ENCODE results near the gene KYAT1.

KYAT1 gene
- total RNA-seq = 0 to 1.9 (median 0.13) reads per million in 17 experiments

DNA sequence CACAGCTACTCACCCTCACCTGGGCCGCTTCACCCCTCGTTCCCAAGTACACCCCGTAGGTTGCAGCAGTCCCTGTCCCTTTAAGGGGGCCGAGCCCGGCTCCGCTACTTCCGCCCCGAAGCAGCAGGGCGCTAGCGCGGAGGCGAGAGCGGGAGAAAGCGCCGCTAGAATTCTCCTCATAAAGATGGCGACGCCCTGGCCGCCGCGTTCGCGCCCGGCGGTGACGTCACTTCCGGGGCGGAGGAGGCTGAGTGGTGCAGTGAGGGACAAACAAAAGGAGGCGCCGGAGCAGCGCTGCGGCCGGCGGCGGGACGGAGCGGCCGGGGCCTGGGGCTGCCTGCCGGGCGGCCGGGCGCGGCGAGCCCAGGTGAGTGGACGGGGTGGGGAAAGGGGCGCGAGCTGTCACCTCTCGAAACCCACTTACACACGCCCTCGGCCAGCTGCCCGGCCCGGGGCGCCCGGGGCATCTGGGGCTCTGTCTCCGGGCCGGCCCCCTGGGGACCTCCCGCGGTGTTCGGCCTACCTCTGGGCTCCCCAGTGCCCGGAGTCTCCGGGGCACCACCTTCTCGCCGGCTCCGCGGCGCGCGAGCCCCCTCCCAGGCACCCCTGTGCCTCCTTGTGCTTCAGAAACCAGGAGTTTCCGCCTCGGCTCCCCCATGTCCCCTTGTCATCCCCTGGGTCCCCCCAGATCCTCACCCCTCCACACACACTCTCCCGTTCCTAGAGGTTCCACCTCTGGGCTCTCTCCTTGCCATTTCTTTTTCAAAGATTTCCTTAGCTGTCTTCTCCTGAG, at the start of gene KYAT1, which contains the start of gene LRRC8A:
TSS of gene KYAT1 (minus strand) at position 67 of the 793 bp plus-strand sequence. CDS start 36,545 bp downstream, outside the sequence.
TSS of gene LRRC8A (plus strand) at position 250 of the 793 bp plus-strand sequence. CDS start 25,032 bp downstream, outside the sequence.
- peak; percentile 98 to 99 (median 98) for DNase-seq

DNA sequence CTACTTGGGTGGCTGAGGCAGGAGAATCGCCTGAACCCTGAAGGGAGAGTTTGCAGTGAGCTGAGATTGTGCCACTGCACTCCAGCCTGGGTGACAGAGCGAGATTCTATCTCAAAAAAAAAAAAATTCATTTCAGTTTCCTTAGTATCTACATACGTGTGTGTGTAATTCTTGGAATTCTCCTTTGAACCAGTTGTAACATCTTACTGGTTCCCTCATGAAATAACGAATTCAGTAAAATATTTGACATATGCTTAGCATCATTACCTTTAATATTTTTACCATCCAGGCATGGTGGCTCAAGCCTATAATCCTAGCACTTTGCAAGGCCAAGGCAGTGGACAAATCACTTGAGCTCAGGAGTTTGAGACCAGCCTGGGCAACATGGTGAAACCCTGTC, 47.8 kb upstream of the KYAT1 start:
- DNase-seq = no peak

GRCh38 chr9:128928624-128929023, 46.9 kb upstream of the KYAT1 start:
- DNase-seq = peak in 2 of 4 experiments; percentile 33 to 40

GRCh38 chr9:128927731-128928411, 46.1 kb upstream of the KYAT1 start:
- peak; percentile 31 to 65 (median 44) for DNase-seq

DNA sequence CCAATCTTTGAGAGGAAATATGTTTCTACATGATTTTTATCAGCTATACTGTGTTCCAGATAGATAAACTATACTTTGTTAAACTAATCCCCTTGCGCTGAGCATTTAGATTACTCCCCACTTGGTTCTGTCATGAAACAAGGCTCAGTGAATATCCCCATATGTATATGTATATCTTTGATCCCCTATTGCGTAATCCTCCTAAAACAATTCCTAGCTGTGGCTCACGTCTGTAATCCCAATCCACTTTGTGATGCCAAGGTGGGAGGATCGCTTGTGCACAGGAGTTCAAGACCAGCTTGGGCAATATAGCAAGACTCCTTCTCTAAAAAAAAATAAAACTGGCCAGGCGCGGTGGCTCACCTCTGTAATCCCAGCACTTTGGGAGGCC, 41.7 kb upstream of the KYAT1 start:
- DNase-seq = no peak

- peak in 2 of 4 experiments; percentile 15 to 36 for DNase-seq
Measured at GRCh38 chr9:128921881-128922763, 40.4 kb upstream of the KYAT1 start.

DNA sequence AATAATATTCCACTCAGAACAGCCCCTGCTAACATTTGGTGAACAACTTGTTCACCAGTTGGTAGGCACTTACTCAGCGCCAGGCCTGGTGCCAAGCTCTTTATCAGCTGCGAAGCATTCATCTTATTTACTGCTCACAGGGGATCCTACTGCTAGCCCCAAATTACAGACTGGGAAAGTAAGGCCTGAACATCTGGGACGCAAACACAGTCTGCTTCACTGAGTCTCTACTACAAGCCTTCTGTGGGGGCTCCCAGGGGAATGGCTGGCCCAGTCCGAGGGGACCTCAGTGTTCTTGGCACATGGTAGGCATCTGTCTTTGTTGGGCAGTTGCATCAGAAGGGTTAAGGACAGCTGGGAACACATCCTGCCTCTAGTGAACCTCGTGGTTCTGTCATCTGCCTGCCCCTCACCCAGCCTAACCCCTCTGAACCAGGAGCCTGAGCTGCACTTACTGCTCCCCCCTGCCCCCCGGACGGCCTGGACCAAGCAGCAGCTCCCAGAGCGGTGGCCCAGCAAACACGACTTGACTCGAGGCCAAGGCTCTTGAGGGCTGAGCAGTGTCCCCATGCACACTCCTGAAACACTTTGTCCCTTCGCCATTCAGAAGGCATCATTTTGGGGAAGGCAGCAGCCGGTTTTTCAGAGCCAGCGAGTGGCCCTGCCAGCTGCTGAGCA, 38.8 kb upstream of the KYAT1 start, which contains the start of gene PHYHD1:
TSS of gene PHYHD1 (plus strand) at position 602 of the 678 bp plus-strand sequence. CDS start 1,342 bp downstream, outside the sequence.
- no peak for DNase-seq

DNA sequence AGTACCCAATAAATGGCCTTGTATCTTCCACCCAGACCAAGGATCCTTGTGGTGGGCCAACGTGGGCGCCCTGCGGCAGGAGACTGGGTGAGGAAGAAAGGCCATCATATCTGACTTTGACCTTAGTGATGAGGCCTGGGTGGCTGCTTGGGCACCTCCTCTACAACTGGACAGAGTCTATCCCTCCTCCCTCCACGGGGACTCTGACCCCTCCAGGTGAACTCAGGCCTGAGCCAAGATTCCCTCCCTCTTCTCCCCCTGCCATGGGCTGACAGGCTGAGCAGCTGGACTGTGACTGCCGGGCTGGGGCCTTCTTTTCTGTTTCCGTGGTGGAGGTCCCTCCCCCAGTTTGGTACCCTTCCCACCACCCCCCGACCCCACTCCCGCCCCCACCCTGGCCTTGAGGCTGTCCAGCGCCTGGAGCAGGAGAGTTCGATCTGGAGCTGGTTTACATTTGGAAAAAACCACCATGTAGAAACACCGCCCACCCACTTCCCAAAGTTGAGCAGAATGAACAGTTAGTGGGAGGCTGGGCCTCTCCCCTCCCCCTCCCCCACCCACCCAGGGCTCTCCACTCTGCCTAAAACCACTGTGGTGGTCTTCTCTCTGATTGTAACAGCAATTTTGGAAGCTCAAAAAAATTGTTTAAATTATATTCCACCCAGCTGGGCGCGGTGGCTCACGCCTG, 37.8 kb upstream of the KYAT1 start:
- DNase-seq = peak in 1 of 4 experiments; percentile 16

GRCh38 chr9:128918921-128919320, 37.2 kb upstream of the KYAT1 start:
- no peak for DNase-seq

DNA sequence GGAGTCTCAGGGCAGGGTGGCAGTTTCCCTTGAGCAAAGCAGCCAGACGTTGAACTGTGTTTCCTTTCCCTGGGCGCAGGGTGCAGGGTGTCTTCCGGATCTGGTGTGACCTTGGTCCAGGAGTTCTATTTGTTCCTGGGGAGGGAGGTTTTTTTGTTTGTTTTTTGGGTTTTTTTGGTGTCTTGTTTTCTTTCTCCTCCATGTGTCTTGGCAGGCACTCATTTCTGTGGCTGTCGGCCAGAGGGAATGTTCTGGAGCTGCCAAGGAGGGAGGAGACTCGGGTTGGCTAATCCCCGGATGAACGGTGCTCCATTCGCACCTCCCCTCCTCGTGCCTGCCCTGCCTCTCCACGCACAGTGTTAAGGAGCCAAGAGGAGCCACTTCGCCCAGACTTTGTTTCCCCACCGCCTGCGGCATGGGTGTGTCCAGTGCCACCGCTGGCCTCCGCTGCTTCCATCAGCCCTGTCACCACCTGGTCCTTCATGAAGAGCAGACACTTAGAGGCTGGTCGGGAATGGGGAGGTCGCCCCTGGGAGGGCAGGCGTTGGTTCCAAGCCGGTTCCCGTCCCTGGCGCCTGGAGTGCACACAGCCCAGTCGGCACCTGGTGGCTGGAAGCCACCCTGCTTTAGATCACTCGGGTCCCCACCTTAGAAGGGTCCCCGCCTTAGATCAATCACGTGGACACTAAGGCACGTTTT, 35.5 kb upstream of the KYAT1 start:
- no peak for DNase-seq

DNA sequence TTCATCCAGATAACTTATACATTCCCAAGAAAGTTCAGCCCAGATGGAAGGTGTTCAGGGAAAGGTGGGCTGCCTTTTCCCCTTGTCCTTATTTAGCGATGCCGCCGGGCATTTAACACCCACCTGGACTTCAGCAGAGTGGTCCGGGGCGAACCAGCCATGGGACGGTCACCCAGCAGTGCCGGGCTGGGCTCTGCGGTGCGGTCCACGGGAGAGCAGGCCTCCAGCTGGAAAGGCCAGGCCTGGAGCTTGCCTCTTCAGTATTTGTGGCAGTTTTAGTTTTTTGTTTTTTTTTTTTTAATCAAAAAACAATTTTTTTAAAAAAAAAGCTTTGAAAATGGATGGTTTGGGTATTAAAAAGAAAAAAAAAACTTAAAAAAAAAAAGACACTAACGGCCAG, 35.0 kb upstream of the KYAT1 start:
- DNase-seq = no peak

DNA sequence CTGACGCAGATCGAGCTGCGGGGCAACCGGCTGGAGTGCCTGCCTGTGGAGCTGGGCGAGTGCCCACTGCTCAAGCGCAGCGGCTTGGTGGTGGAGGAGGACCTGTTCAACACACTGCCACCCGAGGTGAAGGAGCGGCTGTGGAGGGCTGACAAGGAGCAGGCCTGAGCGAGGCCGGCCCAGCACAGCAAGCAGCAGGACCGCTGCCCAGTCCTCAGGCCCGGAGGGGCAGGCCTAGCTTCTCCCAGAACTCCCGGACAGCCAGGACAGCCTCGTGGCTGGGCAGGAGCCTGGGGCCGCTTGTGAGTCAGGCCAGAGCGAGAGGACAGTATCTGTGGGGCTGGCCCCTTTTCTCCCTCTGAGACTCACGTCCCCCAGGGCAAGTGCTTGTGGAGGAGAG, 34.5 kb upstream of the KYAT1 start:
- DNase-seq = no peak

- DNase-seq = peak; percentile 26 to 54 (median 52)
Measured at GRCh38 chr9:128913995-128914772, 32.4 kb upstream of the KYAT1 start.

DNA sequence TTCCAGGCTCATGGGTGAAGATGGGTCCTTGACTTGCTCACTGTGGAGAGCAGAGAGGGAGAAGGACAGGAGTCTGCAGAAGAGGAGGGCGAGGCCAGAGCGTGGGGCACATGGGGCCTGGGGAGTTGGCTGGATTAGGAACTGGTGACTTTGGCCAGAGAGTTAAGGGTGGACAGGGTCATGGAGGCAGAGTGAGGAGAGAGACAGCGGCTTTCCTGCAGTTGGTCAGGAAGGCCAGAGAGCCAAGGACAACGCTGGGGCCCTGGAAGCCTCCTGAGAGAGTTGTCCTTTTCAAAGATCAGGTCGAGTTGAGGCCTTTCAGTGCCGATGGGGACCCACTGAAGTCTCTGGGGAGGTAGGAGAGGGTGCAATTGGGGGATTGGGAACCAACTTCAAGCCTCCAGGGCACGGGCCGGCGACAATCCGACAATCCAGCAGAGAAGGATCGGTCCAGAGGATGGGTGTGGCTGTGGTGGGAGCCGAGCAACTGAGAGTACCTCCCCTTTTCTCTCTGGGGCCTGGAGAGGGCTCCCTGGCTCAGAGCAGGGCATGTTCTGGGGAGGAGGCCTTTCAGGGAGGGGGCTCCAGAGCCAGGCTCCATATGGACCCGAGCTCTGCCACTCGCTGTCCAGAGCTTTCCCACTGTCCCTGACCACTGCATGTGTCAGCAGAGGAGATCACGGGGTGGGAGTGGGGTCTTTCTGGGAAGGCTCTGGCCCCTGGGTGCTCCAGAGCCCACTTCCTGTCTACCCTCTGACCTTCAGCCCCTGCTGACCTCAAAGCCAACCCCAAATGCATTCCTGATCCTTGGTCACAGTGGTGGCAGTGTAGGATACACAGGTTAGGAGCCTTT, 31.5 kb upstream of the KYAT1 start:
- DNase-seq = no peak

GRCh38 chr9:128912270-128912853, 30.6 kb upstream of the KYAT1 start:
- DNase-seq = peak; percentile 30 to 73 (median 68)

GRCh38 chr9:128911529-128912035, 29.8 kb upstream of the KYAT1 start:
- DNase-seq = peak in 3 of 4 experiments; percentile 14 to 35 (median 16)

GRCh38 chr9:128910906-128911305, 29.2 kb upstream of the KYAT1 start:
- no peak for DNase-seq

DNA sequence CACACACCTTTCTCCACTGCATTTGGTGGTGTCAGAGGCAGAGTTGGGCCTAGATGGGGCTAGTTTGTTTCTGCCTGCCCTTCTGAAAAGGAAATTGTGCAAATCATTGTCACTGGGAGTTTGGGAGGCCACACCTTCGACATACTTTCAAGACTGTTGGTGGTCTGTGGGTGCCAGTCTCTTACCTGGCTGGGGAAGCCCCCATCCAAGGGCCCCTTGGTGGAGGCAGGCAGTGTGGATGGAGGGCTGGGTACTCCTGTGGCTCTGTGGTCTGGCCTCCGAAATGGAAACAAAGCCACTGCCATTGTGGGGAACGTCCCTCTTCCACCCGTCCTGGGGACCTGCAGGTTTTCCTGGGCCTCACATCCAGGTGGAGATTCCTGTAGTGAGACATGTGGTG, 28.1 kb upstream of the KYAT1 start:
- no peak for DNase-seq
